Cardiac muscle cell (in vitro differentiated cells and primary cell): Measurements from ENCODE around the gene MUSTN1. TPM values are rescaled to one million over a fixed set of nuclear protein-coding genes. Genes with fewer than 3 reads are reported as not detected.
A peak's percentile ranks its signal among the peaks of the same experiment; 100 is the strongest.

ENCODE experiments used
- DNase-seq, 2 donors: peaks; one replicate each; pipeline versions ENCODE4 v3.0.0 to v3.0.0-alpha.2; 2010 to 2017; ENCODE audit warnings: low read depth in 1 of 2, low spot score in 1 of 2
- H3K27ac ChIP-seq: fragments of 200-600 bp; sonication (generic); 2 replicates; pipeline ENCODE4 v1.5.1; 2016
- H3K27me3 ChIP-seq: fragments of 200-600 bp; sonication (generic); 2 replicates; pipeline ENCODE4 v1.6.0; 2016; ENCODE audit warnings: control low read depth
- H3K36me3 ChIP-seq: fragments of 200-600 bp; sonication (generic); 2 replicates; pipeline ENCODE4 v1.5.1; 2016; ENCODE audit warnings: control low read depth
- H3K4me1 ChIP-seq: fragments of 200-600 bp; sonication (generic); 2 replicates; pipeline ENCODE4 v1.8.1; 2017; ENCODE audit warnings: low read depth, mild to moderate bottlenecking, mixed run types
- H3K4me3 ChIP-seq: fragments of 200-600 bp; sonication (generic); 2 replicates; pipeline ENCODE4 v1.5.1; 2016; ENCODE audit warnings: mild to moderate bottlenecking
- H3K9me3 ChIP-seq: fragments of 200-600 bp; sonication (generic); 2 replicates; pipeline ENCODE4 v1.5.1; 2017; ENCODE audit warnings: low read depth, mild to moderate bottlenecking, control low read depth
- CTCF ChIP-seq: IDR thresholded peaks from 2 replicates; pipeline ENCODE4 v1.5.1; 2012; ENCODE audit warnings: low read depth, mild to moderate bottlenecking, low read length
- polyA plus RNA-seq: library from polyadenylated mRNA; unstranded; fragments of >200 nt; fragmentation: Nextera tagmentation; extraction: Ambion mirVana; gene quantifications from 2 replicates; pipeline ENCODE4 v1.2.1, GENCODE V29; 2016
- total RNA-seq: library from RNA; depleted of rRNA; stranded (reverse); fragments of >200 nt; gene quantifications from 2 replicates; pipeline ENCODE4 v1.2.3, GENCODE V29; 2016

MUSTN1 gene
- total RNA-seq (1.9 TPM in 1 of 2 replicates, not detected in the other), polyA plus RNA-seq (not detected in 2 replicates)

GRCh38 chr3:52834871-52835501 lies at the start of gene MUSTN1:
TSS of gene MUSTN1 (minus strand) at chr3:52835019. CDS start at chr3:52834948, 71 bp downstream.
- Histone ChIP-seq H3K27me3 (no peaks in the 10 kb centered on the region), H3K9me3 (no peaks in the 10 kb centered on the region), H3K4me1 (no peaks in the 10 kb centered on the region), H3K27ac (no peak within 1 kb of the TSS), H3K36me3 (no peaks in the 10 kb centered on the region), H3K4me3 (no peak within 1 kb of the TSS)
- TF ChIP-seq CTCF: no peak
- DNase-seq: peak; percentile 29 to 38

DNA sequence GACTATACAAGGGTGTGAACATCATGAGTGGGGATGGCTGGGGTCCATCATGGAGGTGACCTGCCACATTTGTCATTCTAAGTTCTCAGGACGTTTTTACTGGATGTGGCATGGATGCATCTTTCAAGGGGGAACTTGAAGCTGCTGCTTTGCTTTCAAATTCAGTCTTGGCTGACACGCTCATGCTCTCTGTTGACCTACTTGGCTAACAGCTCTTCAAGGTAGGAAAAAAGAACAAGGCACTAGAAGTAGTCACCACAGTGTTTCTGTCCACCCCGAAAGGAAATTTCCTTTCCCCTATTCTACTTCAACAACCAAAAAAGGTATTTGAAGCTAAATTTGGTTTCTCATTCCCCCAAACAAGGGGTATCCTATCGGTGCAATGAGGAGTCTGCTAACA lies 47.6 kb upstream of the MUSTN1 start:
- no peak for DNase-seq
- no peak for TF ChIP-seq CTCF
- no peak overlapping the region for H3K27ac ChIP-seq
- H3K27me3 ChIP-seq: no peaks in the 10 kb centered on the region
- H3K36me3 ChIP-seq: no peaks in the 10 kb centered on the region
- no peak overlapping the region for H3K4me3 ChIP-seq
- no peaks in the 10 kb centered on the region for H3K9me3 ChIP-seq
- H3K4me1 ChIP-seq: no peaks in the 10 kb centered on the region

- H3K4me1 ChIP-seq: no peaks in the 10 kb centered on the region
- no peak for TF ChIP-seq CTCF
- H3K27ac ChIP-seq: no peak overlapping the region
- H3K27me3 ChIP-seq: no peaks in the 10 kb centered on the region
- no peak overlapping the region for H3K4me3 ChIP-seq
- no peaks in the 10 kb centered on the region for H3K9me3 ChIP-seq
- no peaks in the 10 kb centered on the region for H3K36me3 ChIP-seq
- DNase-seq: no peak
Observed at GRCh38 chr3:52881871-52882270, 47.1 kb upstream of the MUSTN1 start.

DNA sequence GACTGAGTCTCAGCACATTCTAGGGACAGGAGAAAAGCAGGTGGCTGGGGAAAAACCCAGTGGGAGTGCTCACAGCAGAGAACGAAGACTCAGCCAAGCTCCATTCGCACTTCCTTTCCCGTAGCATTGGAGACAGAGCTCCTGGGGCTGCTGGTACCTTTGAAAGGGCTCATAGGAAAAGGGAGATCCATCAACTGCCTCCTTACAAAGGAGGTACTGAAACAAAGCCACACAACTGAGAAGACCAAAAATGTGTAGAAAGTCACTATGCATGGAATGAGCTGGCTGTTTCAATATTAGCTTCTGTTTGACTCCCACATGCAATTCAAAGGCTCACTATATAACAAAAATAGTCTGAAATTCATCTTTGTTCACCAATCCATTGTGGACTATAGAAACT lies 45.7 kb upstream of the MUSTN1 start:
- TF ChIP-seq CTCF: no peak
- H3K27ac ChIP-seq: no peak overlapping the region

GRCh38 chr3:52880047-52880446 lies 45.2 kb upstream of the MUSTN1 start:
- no peaks in the 10 kb centered on the region for H3K36me3 ChIP-seq
- no peak for TF ChIP-seq CTCF
- no peaks in the 10 kb centered on the region for H3K4me1 ChIP-seq
- no peak for DNase-seq
- H3K4me3 ChIP-seq: no peak overlapping the region
- no peaks in the 10 kb centered on the region for H3K9me3 ChIP-seq
- no peaks in the 10 kb centered on the region for H3K27me3 ChIP-seq
- no peak overlapping the region for H3K27ac ChIP-seq

More for the DNA sequence above, 45.7 kb upstream of the MUSTN1 start:
- DNase-seq: no peak
- Histone ChIP-seq H3K36me3 (no peaks in the 10 kb centered on the region), H3K27me3 (no peaks in the 10 kb centered on the region), H3K9me3 (no peaks in the 10 kb centered on the region), H3K4me1 (no peaks in the 10 kb centered on the region), H3K4me3 (no peak overlapping the region)
